Hepatocyte (in vitro differentiated cells): ENCODE results near the gene NAA80.

ENCODE experiments used
- CTCF ChIP-seq: fragments of 200-600 bp; sonication (generic); IDR thresholded peaks from 2 replicates; pipeline ENCODE4 v1.5.1; 2016; ENCODE audit warnings: antibody characterized with exemption, mild to moderate bottlenecking; ENCODE audit not compliant: poor library complexity
- EZH2phosphoT487 ChIP-seq: fragments of 200-600 bp; sonication (generic); IDR thresholded peaks from one replicate; pipeline ENCODE4 v1.6.1; 2018; ENCODE audit warnings: antibody characterized with exemption, mild to moderate bottlenecking, low read depth, moderate library complexity; ENCODE audit not compliant: unreplicated experiment, severe bottlenecking

- TF ChIP-seq CTCF = peak; percentile 74
- TF ChIP-seq EZH2phosphoT487 = no peak
These were observed 25.3 kb upstream of the NAA80 start for GRCh38 chr3:50324351-50325112.
